ENCODE measurements around the gene THUMPD3.

THUMPD3 gene

GRCh38 chr3:9428411-9428810 is 65.6 kb downstream of the THUMPD3 start:
- no peaks in the 10 kb centered on the region for H3K9me3 ChIP-seq (ENCODE audit: insufficient read depth, low read depth, low read length)
- no peak for TF ChIP-seq CTCF (conservative IDR thresholded peaks at IDR 0.05; ENCODE audit: low read length)
- no peaks in the 10 kb centered on the region for H3F3A ChIP-seq (ENCODE audit: low read depth)
- H3K4me3 ChIP-seq (ENCODE audit: low read length, poor library complexity, severe bottlenecking) = no peak overlapping the region
- no peaks in the 10 kb centered on the region for H3K4me1 ChIP-seq (ENCODE audit: insufficient read depth, low read length, poor library complexity, severe bottlenecking)
- peaks cover 93% of the 10 kb centered on the region for H3K36me3 ChIP-seq (ENCODE audit: insufficient read depth, low read length)
- H3K4me2 ChIP-seq (ENCODE audit: low read depth, low read length, poor library complexity, severe bottlenecking) = no peak overlapping the region
- H3K27me3 ChIP-seq (ENCODE audit: insufficient read depth, low read length, poor library complexity, severe bottlenecking) = no peaks in the 10 kb centered on the region
- peaks cover 64% of the 10 kb centered on the region for H4K20me1 ChIP-seq (ENCODE audit: insufficient read depth, low read length, poor library complexity, severe bottlenecking)
- H3K9me2 ChIP-seq (replicated peaks; ENCODE audit: low read depth, low read length) = no peaks in the 10 kb centered on the region
- H2AFZ ChIP-seq (ENCODE audit: low read length) = no peak overlapping the region
- no peak overlapping the region for H3K9ac ChIP-seq (ENCODE audit: low read depth, low read length, poor library complexity, severe bottlenecking)
- H3K79me2 ChIP-seq (ENCODE audit: insufficient read depth, low read length) = peaks cover 49% of the 10 kb centered on the region

GRCh38 chr3:9430733-9431132 is 67.9 kb downstream of the THUMPD3 start:
- H3K4me3 ChIP-seq (ENCODE audit: low read length, poor library complexity, severe bottlenecking) = no peak overlapping the region
- H3K9me3 ChIP-seq (ENCODE audit: insufficient read depth, low read depth, low read length) = no peaks in the 10 kb centered on the region
- peaks cover 42% of the 10 kb centered on the region for H4K20me1 ChIP-seq (ENCODE audit: insufficient read depth, low read length, poor library complexity, severe bottlenecking)
- peaks cover 26% of the 10 kb centered on the region for H3K79me2 ChIP-seq (ENCODE audit: insufficient read depth, low read length)
- no peaks in the 10 kb centered on the region for H3K27me3 ChIP-seq (ENCODE audit: insufficient read depth, low read length, poor library complexity, severe bottlenecking)
- no peak overlapping the region for H3K9ac ChIP-seq (ENCODE audit: low read depth, low read length, poor library complexity, severe bottlenecking)
- no peaks in the 10 kb centered on the region for H3F3A ChIP-seq (ENCODE audit: low read depth)
- H3K4me2 ChIP-seq (ENCODE audit: low read depth, low read length, poor library complexity, severe bottlenecking) = no peak overlapping the region
- H3K36me3 ChIP-seq (ENCODE audit: insufficient read depth, low read length) = peaks cover 95% of the 10 kb centered on the region
- H2AFZ ChIP-seq (ENCODE audit: low read length) = no peak overlapping the region
- TF ChIP-seq EZH2phosphoT487 (IDR thresholded peaks at IDR 0.05; ENCODE audit: borderline replicate concordance) (no peak), CTCF (conservative IDR thresholded peaks at IDR 0.05; ENCODE audit: low read length) (no peak)
- no peaks in the 10 kb centered on the region for H3K4me1 ChIP-seq (ENCODE audit: insufficient read depth, low read length, poor library complexity, severe bottlenecking)
- H3K9me2 ChIP-seq (replicated peaks; ENCODE audit: low read depth, low read length) = no peaks in the 10 kb centered on the region

- Histone ChIP-seq H3K27me3 (ENCODE audit: insufficient read depth, low read length, poor library complexity, severe bottlenecking) (no peaks in the 10 kb centered on the region), H3F3A (ENCODE audit: low read depth) (no peaks in the 10 kb centered on the region), H2AFZ (ENCODE audit: low read length) (no peak overlapping the region), H3K4me1 (ENCODE audit: insufficient read depth, low read length, poor library complexity, severe bottlenecking) (no peaks in the 10 kb centered on the region), H3K36me3 (ENCODE audit: insufficient read depth, low read length) (peaks cover 100% of the 10 kb centered on the region), H3K79me2 (ENCODE audit: insufficient read depth, low read length) (peaks cover 3% of the 10 kb centered on the region; the same call in 1 of the 2 replicates), H4K20me1 (ENCODE audit: insufficient read depth, low read length, poor library complexity, severe bottlenecking) (peaks cover 27% of the 10 kb centered on the region), H3K4me2 (ENCODE audit: low read depth, low read length, poor library complexity, severe bottlenecking) (no peak overlapping the region), H3K9ac (ENCODE audit: low read depth, low read length, poor library complexity, severe bottlenecking) (no peak overlapping the region), H3K9me3 (ENCODE audit: insufficient read depth, low read depth, low read length) (no peaks in the 10 kb centered on the region), H3K4me3 (ENCODE audit: low read length, poor library complexity, severe bottlenecking) (no peak overlapping the region), H3K9me2 (replicated peaks; ENCODE audit: low read depth, low read length) (no peaks in the 10 kb centered on the region)
- TF ChIP-seq CTCF (conservative IDR thresholded peaks at IDR 0.05; ENCODE audit: low read length) (no peak), EZH2phosphoT487 (IDR thresholded peaks at IDR 0.05; ENCODE audit: borderline replicate concordance) (no peak)
Measured at GRCh38 chr3:9433627-9434521, 71.0 kb downstream of the THUMPD3 start.
